ENCODE results near the gene THBS4.

DNA sequence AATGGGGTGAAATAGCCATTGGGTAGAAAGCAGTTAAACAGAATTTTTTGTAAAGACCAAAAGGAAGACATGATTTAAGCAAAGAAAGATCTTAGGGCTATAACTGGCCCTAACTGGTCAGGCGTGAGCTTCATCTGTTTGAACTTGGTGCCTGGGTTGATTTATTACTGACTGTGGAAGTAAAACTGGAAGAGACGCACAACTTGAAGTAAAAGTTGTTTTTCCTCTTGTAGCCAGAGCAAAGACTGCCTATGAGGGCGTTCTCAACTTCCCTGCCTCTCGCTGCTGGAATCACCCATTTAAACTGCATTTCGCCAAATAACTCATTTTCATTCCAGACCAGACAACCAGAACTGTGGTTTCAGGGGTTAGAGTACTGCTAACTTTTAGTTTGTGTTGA, 1.5 kb downstream of the THBS4 start:
- TF ChIP-seq ZNF274 (IDR thresholded peaks at IDR 0.05; ENCODE audit: low read depth, low read length) = no peak
- TF ChIP-seq YY1 (IDR thresholded peaks at IDR 0.05; ENCODE audit: insufficient read depth, insufficient read length) = no peak
- TF ChIP-seq SUZ12 (IDR thresholded peaks at IDR 0.05; ENCODE audit: extremely low read depth, insufficient read depth, insufficient read length) = no peak

Measured in NT2/D1 (cell line).